Measurements from ENCODE around the gene CD6. TPM values are rescaled to one million over a fixed set of nuclear protein-coding genes. Genes with fewer than 3 reads are reported as not detected.

CD6 gene
- total RNA-seq, 1 donor from 2014 or later = 0.62 TPM

DNA sequence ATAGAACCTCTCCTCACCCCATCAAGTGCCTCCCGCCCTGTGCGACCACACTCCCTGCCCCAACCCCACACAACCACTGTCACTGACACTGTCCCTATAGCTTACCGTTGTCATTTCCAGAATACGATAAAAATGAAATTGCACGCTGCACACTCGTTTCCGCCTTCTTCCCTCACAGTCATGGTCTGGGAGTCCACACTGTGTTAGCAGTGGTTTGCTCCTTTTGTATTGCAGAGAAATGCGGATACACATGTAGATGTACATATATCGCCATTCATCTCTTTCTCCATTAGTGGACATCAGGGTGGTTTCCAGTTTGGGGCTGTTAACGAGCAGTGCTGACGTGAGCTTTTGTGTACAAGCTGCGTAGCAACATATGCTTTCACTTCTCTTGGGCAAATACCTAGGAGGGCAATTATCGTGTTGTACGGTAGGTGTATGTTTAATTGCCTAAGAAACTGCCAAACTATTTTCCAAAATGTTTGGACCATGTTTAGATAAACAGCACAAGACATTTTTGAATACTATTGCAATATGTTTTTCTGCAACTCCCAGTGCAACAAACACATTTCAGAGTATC lies 71.6 kb downstream of the CD6 start:
- Mint-ChIP-seq H3K9me3 (ENCODE audit: low read depth) (no peaks in the 10 kb centered on the region), H3K27ac (peak overlapping the region; percentile 26), H3K27me3 (peaks cover 1% of the 10 kb centered on the region), H3K4me1 (ENCODE audit: low read depth) (peaks cover 18% of the 10 kb centered on the region), H3K36me3 (ENCODE audit: insufficient read depth) (no peaks in the 10 kb centered on the region), H3K4me3 (ENCODE audit: low read depth) (no peak overlapping the region)
- no peak for TF ChIP-seq CTCF (IDR thresholded peaks at IDR 0.05; ENCODE audit: unreplicated experiment)
- DNase-seq (ENCODE audit: low spot score, unreplicated experiment) = no peak

DNA sequence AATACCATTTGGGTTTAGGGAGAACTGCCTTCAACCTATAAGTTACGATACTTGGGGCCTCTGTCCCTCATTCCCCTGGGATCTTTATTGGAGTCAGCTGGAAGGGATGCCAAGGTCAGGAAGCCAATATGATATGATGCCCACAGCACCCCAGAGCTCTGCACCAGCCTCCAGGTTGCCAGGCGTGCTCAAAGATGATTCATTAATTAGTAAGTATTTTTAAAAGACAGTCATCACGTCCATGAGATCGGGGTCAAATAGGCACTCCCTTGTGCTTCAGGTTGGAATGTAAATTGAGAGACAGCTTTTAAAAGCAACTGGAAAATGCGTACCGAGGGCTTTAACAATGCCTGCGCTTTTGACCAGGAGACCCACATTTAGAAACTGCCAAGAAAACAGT lies 73.8 kb downstream of the CD6 start:
- Mint-ChIP-seq H3K36me3 (ENCODE audit: insufficient read depth) (no peaks in the 10 kb centered on the region), H3K4me3 (ENCODE audit: low read depth) (no peak overlapping the region), H3K4me1 (ENCODE audit: low read depth) (peaks cover 31% of the 10 kb centered on the region), H3K27me3 (peaks cover 7% of the 10 kb centered on the region), H3K9me3 (ENCODE audit: low read depth) (no peaks in the 10 kb centered on the region), H3K27ac (no peak overlapping the region)
- DNase-seq (ENCODE audit: low spot score, unreplicated experiment) = no peak
- no peak for TF ChIP-seq CTCF (IDR thresholded peaks at IDR 0.05; ENCODE audit: unreplicated experiment)

DNA sequence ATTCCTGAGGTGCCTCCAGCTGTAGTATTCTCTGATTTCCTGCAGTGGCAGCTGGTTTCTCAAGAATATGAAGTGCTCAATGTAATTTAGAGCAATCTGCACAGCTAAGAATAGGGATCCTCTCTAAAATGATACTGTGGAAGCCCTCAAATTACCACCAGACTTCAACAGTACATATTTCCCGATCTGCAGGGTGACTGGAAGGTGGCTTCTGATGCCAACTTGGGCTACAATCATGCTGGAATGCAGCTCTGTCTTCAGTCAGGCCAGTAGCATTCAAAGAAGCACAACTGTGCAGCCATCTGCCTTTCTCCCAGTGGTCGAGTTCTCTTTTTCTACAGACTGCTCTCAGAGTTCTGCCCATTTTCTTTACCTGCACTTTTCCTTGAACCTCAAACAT lies 75.4 kb downstream of the CD6 start:
- Mint-ChIP-seq H3K4me1 (ENCODE audit: low read depth) (peaks cover 29% of the 10 kb centered on the region), H3K9me3 (ENCODE audit: low read depth) (no peaks in the 10 kb centered on the region), H3K27me3 (peaks cover 7% of the 10 kb centered on the region), H3K27ac (no peak overlapping the region), H3K4me3 (ENCODE audit: low read depth) (no peak overlapping the region), H3K36me3 (ENCODE audit: insufficient read depth) (no peaks in the 10 kb centered on the region)
- no peak for DNase-seq (ENCODE audit: low spot score, unreplicated experiment)
- no peak for TF ChIP-seq CTCF (IDR thresholded peaks at IDR 0.05; ENCODE audit: unreplicated experiment)

- H3K4me1 Mint-ChIP-seq (ENCODE audit: low read depth) = peaks cover 16% of the 10 kb centered on the region
- no peak overlapping the region for H3K4me3 Mint-ChIP-seq (ENCODE audit: low read depth)
- no peaks in the 10 kb centered on the region for H3K9me3 Mint-ChIP-seq (ENCODE audit: low read depth)
- H3K27ac Mint-ChIP-seq = no peak overlapping the region
- no peak for DNase-seq (ENCODE audit: low spot score, unreplicated experiment)
- no peak for TF ChIP-seq CTCF (IDR thresholded peaks at IDR 0.05; ENCODE audit: unreplicated experiment)
- no peaks in the 10 kb centered on the region for H3K36me3 Mint-ChIP-seq (ENCODE audit: insufficient read depth)
- peaks cover 7% of the 10 kb centered on the region for H3K27me3 Mint-ChIP-seq
Measured at GRCh38 chr11:61048368-61049062, 77.0 kb downstream of the CD6 start.

GRCh38 chr11:61049063-61049377 lies 77.5 kb downstream of the CD6 start:
- Mint-ChIP-seq H3K27me3 (peaks cover 9% of the 10 kb centered on the region), H3K27ac (no peak overlapping the region), H3K4me1 (ENCODE audit: low read depth) (peaks cover 16% of the 10 kb centered on the region), H3K4me3 (ENCODE audit: low read depth) (no peak overlapping the region), H3K9me3 (ENCODE audit: low read depth) (no peaks in the 10 kb centered on the region), H3K36me3 (ENCODE audit: insufficient read depth) (no peaks in the 10 kb centered on the region)
- TF ChIP-seq CTCF (IDR thresholded peaks at IDR 0.05; ENCODE audit: unreplicated experiment) = no peak
- DNase-seq (ENCODE audit: low spot score, unreplicated experiment) = no peak

Data from progenitor cell of endocrine pancreas (in vitro differentiated cells).